AG09309 (cell line): ENCODE measurements around the gene CREB5.

ENCODE experiments used
- DNase-seq: peaks from one replicate; pipeline ENCODE4 v3.0.0-alpha.2; 2010; ENCODE audit warnings: low read depth
- H3K4me3 ChIP-seq: 2 replicates; pipeline ENCODE4 v1.5.1; 2011; ENCODE audit warnings: mild to moderate bottlenecking, low read depth, low read length, moderate library complexity; ENCODE audit not compliant: control insufficient read depth
- CTCF ChIP-seq: IDR thresholded peaks from 2 replicates; pipeline ENCODE4 v1.5.1; 2011; ENCODE audit warnings: mild to moderate bottlenecking, low read depth, low read length, inconsistent platforms; ENCODE audit not compliant: insufficient read depth, control insufficient read depth; ENCODE audit errors: missing control alignments

The CREB5 gene

GRCh38 chr7:28419716-28420115 lies 7.4 kb downstream of the CREB5 start:
- peak; percentile 61 for DNase-seq
- no peak for TF ChIP-seq CTCF
- H3K4me3 ChIP-seq, result no peak overlapping the region

DNA sequence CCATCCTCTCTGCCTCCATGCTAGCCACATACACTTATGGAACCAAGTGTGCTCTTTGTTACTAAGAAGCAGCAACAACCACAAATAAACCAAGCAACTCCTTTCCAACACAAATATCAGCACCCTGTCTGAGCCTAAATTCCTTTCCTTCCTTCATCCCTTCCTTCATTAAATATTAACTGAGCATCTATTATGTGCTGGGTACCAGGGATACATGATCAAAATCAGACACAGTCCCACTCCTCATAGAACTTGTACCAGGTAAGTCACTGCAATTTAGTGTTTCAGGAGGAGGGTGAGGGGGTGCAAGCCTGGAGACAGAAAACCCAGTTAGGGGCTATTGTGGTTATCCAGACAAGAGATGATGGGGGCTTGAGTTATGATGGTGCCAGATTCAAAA lies 10.8 kb downstream of the CREB5 start:
- TF ChIP-seq CTCF, result no peak
- H3K4me3 ChIP-seq, result no peak overlapping the region
- no peak for DNase-seq

GRCh38 chr7:28423918-28424514 lies 11.7 kb downstream of the CREB5 start:
- DNase-seq, result no peak
- no peak for TF ChIP-seq CTCF
- H3K4me3 ChIP-seq, result no peak overlapping the region

DNA sequence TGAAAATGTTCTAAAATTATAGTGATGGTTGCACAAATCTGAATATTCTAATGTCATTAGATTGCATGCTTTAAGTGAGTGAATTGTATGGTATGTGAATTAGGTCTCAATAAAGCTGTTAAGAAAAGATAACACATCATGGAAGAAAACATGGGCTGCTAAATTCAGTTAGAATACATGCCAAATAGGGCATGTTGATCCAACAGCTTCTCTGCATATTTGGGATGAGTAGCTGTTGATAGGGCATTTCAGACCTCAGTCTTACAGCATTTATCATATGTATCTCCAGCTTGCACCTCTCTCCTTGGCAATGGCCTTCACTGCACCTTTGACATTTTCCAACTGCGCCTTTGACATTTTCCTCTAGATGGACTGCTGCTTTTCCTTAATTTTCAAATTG lies 13.2 kb downstream of the CREB5 start:
- H3K4me3 ChIP-seq, result no peak overlapping the region
- no peak for DNase-seq
- no peak for TF ChIP-seq CTCF

DNA sequence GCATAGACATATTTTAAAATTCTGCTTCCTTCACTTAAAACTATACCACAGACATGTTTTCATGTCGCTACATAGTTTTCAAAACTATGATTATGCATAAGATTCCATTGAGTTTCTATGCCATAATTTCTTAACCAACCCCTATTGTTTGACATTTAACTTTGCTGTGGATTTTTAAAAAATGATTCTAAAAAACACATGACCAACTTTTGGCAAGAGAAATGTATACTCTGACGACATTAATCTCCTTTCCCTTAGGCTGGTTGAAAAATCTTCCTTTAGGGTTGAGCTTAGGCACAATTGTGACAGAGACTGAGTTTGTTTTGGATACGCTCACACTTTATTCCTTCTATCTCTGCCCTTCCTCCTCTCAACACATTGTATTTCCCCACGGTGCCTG lies 14.9 kb downstream of the CREB5 start:
- H3K4me3 ChIP-seq, result no peak overlapping the region
- no peak for DNase-seq
- no peak for TF ChIP-seq CTCF

DNA sequence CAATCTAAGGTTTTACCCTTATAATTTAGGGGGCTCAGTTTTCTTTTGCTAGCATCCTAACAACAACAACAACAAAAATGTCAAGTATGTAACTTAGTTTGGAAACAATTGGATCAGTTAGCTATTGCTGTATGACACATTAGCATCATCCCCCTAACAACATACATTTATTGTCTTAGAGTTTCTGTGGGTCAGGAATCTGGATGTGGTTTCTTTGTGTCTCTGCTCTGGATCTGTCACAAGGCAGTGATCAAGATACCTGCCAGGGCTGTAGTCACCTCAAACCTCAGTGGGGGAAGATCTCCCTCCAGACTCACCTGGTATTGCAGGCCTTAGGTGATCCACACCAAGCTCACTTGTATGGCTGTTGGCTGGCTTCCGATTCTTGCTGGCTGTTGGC lies 18.3 kb downstream of the CREB5 start:
- no peak for DNase-seq
- no peak for TF ChIP-seq CTCF
- H3K4me3 ChIP-seq, result no peak overlapping the region

GRCh38 chr7:28432105-28432504 lies 19.8 kb downstream of the CREB5 start:
- H3K4me3 ChIP-seq, result no peak overlapping the region
- no peak for TF ChIP-seq CTCF
- no peak for DNase-seq
